GM21737 (cell line): Measurements from ENCODE around the gene LIMS2.

Experiments used
- ATAC-seq: cut with Tn5 transposase; IDR thresholded peaks from one replicate; pipeline ENCODE4 v1.9.1; 2021; ENCODE audit warnings: mild to moderate bottlenecking, moderate library complexity; ENCODE audit not compliant: unreplicated experiment

The LIMS2 gene

GRCh38 chr2:127624756-127625571 is 50.4 kb downstream of the LIMS2 start:
- ATAC-seq = no peak

- ATAC-seq = no peak
Observed at GRCh38 chr2:127624320-127624755, 51.0 kb downstream of the LIMS2 start.

GRCh38 chr2:127623388-127624319 is 51.7 kb downstream of the LIMS2 start:
- no peak for ATAC-seq

GRCh38 chr2:127622561-127623387 is 52.6 kb downstream of the LIMS2 start:
- no peak for ATAC-seq

GRCh38 chr2:127621981-127622431 is 53.3 kb downstream of the LIMS2 start:
- no peak for ATAC-seq

GRCh38 chr2:127620866-127621265 is 54.5 kb downstream of the LIMS2 start:
- no peak for ATAC-seq

- ATAC-seq = no peak
Observed at GRCh38 chr2:127619877-127620705, 55.2 kb downstream of the LIMS2 start.

GRCh38 chr2:127619203-127619590 is 56.1 kb downstream of the LIMS2 start:
- ATAC-seq = no peak

- no peak for ATAC-seq
Observed at GRCh38 chr2:127618551-127619202, 56.7 kb downstream of the LIMS2 start.

GRCh38 chr2:127615511-127616166 is 59.7 kb downstream of the LIMS2 start:
- no peak for ATAC-seq

GRCh38 chr2:127614731-127615130 is 60.6 kb downstream of the LIMS2 start:
- no peak for ATAC-seq

GRCh38 chr2:127614246-127614645 is 61.1 kb downstream of the LIMS2 start:
- ATAC-seq = no peak

- no peak for ATAC-seq
Observed at GRCh38 chr2:127612111-127612822, 63.1 kb downstream of the LIMS2 start.

- no peak for ATAC-seq
Observed at GRCh38 chr2:127611076-127611925, 64.0 kb downstream of the LIMS2 start.

- ATAC-seq = no peak
Observed at GRCh38 chr2:127610561-127610960, 64.8 kb downstream of the LIMS2 start.

GRCh38 chr2:127609818-127610217 is 65.5 kb downstream of the LIMS2 start:
- ATAC-seq = no peak

GRCh38 chr2:127609031-127609751 is 66.1 kb downstream of the LIMS2 start:
- no peak for ATAC-seq
